22Rv1 (cell line): Measurements from ENCODE around the gene MRTFB.

Source experiments
- H3K27ac ChIP-seq: fragments of 450-650 bp; 2 replicates; pipeline ENCODE4 v1.5.1; 2017
- CTCF ChIP-seq: fragments of 450-650 bp; IDR thresholded peaks from 2 replicates; pipeline ENCODE4 v1.5.1; 2017; ENCODE audit warnings: mild to moderate bottlenecking
- ZFX ChIP-seq: fragments of 450-650 bp; IDR thresholded peaks from 2 replicates; pipeline ENCODE4 v1.6.1; 2017; ENCODE audit warnings: antibody characterized with exemption, borderline replicate concordance

Gene MRTFB

GRCh38 chr16:14268073-14268472, 197.0 kb downstream of the MRTFB start:
- TF ChIP-seq ZFX: no peak
- no peak for TF ChIP-seq CTCF
- H3K27ac ChIP-seq: no peak overlapping the region

GRCh38 chr16:14275934-14276333, 204.8 kb downstream of the MRTFB start:
- TF ChIP-seq CTCF (no peak), ZFX (no peak)
- H3K27ac ChIP-seq: no peak overlapping the region

- no peak overlapping the region for H3K27ac ChIP-seq
- TF ChIP-seq CTCF: no peak
- TF ChIP-seq ZFX: no peak
Measured at GRCh38 chr16:14278749-14279148, 207.6 kb downstream of the MRTFB start.

- no peak for TF ChIP-seq CTCF
- TF ChIP-seq ZFX: no peak
- no peak overlapping the region for H3K27ac ChIP-seq
Measured at GRCh38 chr16:14280541-14280940, 209.4 kb downstream of the MRTFB start.

GRCh38 chr16:14283786-14284185, 212.7 kb downstream of the MRTFB start:
- no peak overlapping the region for H3K27ac ChIP-seq

GRCh38 chr16:14284371-14284770, 213.3 kb downstream of the MRTFB start:
- peak overlapping the region; percentile 68; the same call in 1 of the 2 replicates for H3K27ac ChIP-seq
- TF ChIP-seq CTCF (no peak), ZFX (no peak)

More at GRCh38 chr16:14283786-14284185, 212.7 kb downstream of the MRTFB start:
- TF ChIP-seq ZFX (no peak), CTCF (no peak)

- TF ChIP-seq ZFX: no peak
- peak; percentile 69 for TF ChIP-seq CTCF
- H3K27ac ChIP-seq: peak overlapping the region; percentile 68
Measured at GRCh38 chr16:14284930-14285512, 213.9 kb downstream of the MRTFB start.
